IMR-90 (cell line): ENCODE results near the gene OPN1LW.
"Not testable (repeated sequence)": the region's sequence is repeated elsewhere in the genome, so short reads cannot be mapped to it uniquely, and the experiment has no call there.

Source experiments
- BHLHE40 ChIP-seq: fragments of 150-350 bp; IDR thresholded peaks from 2 replicates; pipeline ENCODE4 v1.6.1; 2016; ENCODE audit warnings: mild to moderate bottlenecking, low read depth, low read length
- CEBPB ChIP-seq: IDR thresholded peaks from 2 replicates; pipeline ENCODE4 v1.6.1; 2012; ENCODE audit warnings: low read depth, low read length, improper control_type of control experiment
- CTCF ChIP-seq: conservative IDR thresholded peaks from 2 replicates; pipeline ENCODE4 v1.5.1; 2012; ENCODE audit warnings: mild to moderate bottlenecking, low read depth, low read length, improper control_type of control experiment
- MAZ ChIP-seq: IDR thresholded peaks from 2 replicates; pipeline ENCODE4 v1.6.1; 2012; ENCODE audit warnings: low read depth, mild to moderate bottlenecking, low read length, improper control_type of control experiment, moderate library complexity, borderline replicate concordance
- MXI1 ChIP-seq: IDR thresholded peaks from 2 replicates; pipeline ENCODE4 v1.6.1; 2012; ENCODE audit warnings: low read depth, mild to moderate bottlenecking, low read length, moderate library complexity, borderline replicate concordance
- NFE2L2 ChIP-seq: fragments of 150-350 bp; IDR thresholded peaks from 2 replicates; pipeline ENCODE4 v1.6.1; 2016; ENCODE audit warnings: low read depth, mild to moderate bottlenecking, low read length
- POLR2A ChIP-seq: IDR thresholded peaks from 2 replicates; pipeline ENCODE4 v1.6.1; 2012; ENCODE audit warnings: mild to moderate bottlenecking, low read depth, low read length
- RAD21 ChIP-seq: IDR thresholded peaks from 2 replicates; pipeline ENCODE4 v1.6.1; 2012; ENCODE audit warnings: low read length, improper control_type of control experiment
- RFX5 ChIP-seq: IDR thresholded peaks from 2 replicates; pipeline ENCODE4 v1.8.0; 2012; ENCODE audit warnings: low read depth, mild to moderate bottlenecking, low read length, moderate library complexity
- SMC3 ChIP-seq: fragments of 150-350 bp; IDR thresholded peaks from 2 replicates; pipeline ENCODE4 v1.6.1; 2016; ENCODE audit warnings: low read depth, mild to moderate bottlenecking, antibody characterized with exemption, low read length, moderate library complexity
- USF2 ChIP-seq: fragments of 150-350 bp; IDR thresholded peaks from 2 replicates; pipeline ENCODE4 v1.6.1; 2017; ENCODE audit warnings: mild to moderate bottlenecking, antibody characterized with exemption, low read length, low read depth

GRCh38 chrX:154183794-154184193 lies 39.8 kb downstream of the OPN1LW start:
- not testable (repeated sequence) for TF ChIP-seq CTCF, RAD21, POLR2A, BHLHE40, SMC3, NFE2L2, MXI1, USF2, CEBPB, RFX5, MAZ
